Measurements from ENCODE around the gene ARSJ. TPM values are rescaled to one million over a fixed set of nuclear protein-coding genes. Genes with fewer than 3 reads are reported as not detected.
A peak's percentile ranks its signal among the peaks of the same experiment; 100 is the strongest.

Gene ARSJ
- total RNA-seq, 2 donors from 2014 or later: 15.0 to 25.0 TPM

DNA sequence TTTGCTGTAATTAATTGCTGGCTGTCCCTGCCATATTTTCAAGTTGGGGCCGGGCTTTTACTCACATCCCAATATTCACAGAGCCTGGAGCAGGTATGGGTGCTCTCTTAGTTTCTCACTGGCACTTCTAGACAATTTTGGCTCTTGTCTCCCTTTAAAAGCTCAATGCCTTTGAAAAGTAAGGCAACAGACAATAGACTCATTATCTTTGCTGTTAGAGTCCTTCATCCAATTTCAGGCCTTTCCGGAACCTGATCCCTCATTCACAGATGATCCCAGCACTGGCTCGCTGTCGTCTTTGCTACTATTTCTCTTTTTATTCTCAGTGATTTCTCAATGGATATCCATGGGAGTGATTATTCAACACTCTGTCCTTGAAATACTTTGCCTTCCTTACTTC, 6.7 kb downstream of the ARSJ start:
- no peak for DNase-seq (ENCODE audit: low spot score)
- H3K9me3 ChIP-seq: no peaks in the 10 kb centered on the region
- TF ChIP-seq, protein P1, sequence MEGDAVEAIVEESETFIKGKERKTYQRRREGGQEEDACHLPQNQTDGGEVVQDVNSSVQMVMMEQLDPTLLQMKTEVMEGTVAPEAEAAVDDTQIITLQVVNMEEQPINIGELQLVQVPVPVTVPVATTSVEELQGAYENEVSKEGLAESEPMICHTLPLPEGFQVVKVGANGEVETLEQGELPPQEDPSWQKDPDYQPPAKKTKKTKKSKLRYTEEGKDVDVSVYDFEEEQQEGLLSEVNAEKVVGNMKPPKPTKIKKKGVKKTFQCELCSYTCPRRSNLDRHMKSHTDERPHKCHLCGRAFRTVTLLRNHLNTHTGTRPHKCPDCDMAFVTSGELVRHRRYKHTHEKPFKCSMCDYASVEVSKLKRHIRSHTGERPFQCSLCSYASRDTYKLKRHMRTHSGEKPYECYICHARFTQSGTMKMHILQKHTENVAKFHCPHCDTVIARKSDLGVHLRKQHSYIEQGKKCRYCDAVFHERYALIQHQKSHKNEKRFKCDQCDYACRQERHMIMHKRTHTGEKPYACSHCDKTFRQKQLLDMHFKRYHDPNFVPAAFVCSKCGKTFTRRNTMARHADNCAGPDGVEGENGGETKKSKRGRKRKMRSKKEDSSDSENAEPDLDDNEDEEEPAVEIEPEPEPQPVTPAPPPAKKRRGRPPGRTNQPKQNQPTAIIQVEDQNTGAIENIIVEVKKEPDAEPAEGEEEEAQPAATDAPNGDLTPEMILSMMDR (IDR thresholded peaks at IDR 0.05): no peak
- no peak overlapping the region for H3K27ac ChIP-seq
- H3K36me3 ChIP-seq: no peaks in the 10 kb centered on the region
- H3K4me3 ChIP-seq: no peak overlapping the region
- ATAC-seq (ENCODE audit: insufficient number of reproducible peaks, low FRiP score, low read depth): no peak
- H3K4me1 ChIP-seq (ENCODE audit: control insufficient read depth in 1 of 2, low read depth in 2 of 2): peaks cover 18 to 31% of the 10 kb centered on the region in 2 donors
- H3K27me3 ChIP-seq (replicated peaks; ENCODE audit: insufficient read depth): no peaks in the 10 kb centered on the region

DNA sequence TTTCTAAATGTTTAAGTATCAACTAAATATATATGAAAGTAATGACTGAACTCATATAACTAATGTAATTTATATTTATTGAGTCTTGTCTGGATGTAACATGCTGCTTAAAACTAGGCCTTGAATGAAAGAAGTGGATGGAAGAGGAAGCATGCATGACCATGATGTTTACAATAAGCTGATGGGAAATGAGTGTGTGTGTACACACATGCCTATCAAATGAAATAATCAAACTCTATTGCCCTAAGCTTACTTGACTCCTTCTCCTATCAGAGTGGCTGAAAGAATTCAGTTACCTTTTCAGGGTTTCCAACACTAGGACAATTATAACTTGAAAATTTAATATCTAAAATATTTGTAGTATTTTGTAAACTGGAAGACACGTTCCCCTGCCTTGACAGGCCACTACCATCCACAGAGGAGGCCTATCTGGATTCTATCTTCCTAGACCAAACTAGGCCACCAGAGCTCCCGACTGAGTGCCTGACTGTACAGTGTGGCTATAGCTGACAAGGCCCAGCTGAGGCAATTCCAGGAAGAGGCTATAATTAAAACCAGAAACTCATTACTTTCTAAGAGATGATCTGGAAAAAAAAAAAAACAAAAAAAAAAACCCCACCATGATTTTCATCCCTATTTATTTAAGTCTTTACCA, 7.6 kb downstream of the ARSJ start:
- no peaks in the 10 kb centered on the region for H3K9me3 ChIP-seq
- DNase-seq (ENCODE audit: low spot score) (no peak), ATAC-seq (ENCODE audit: insufficient number of reproducible peaks, low FRiP score, low read depth) (no peak)
- no peaks in the 10 kb centered on the region for H3K36me3 ChIP-seq
- TF ChIP-seq, protein P1 (IDR thresholded peaks at IDR 0.05): no peak
- H3K27me3 ChIP-seq (replicated peaks; ENCODE audit: insufficient read depth): no peaks in the 10 kb centered on the region
- H3K4me1 ChIP-seq (ENCODE audit: control insufficient read depth in 1 of 2, low read depth in 2 of 2): peaks cover 20 to 35% of the 10 kb centered on the region in 2 donors
- no peak overlapping the region for H3K4me3 ChIP-seq
- H3K27ac ChIP-seq: no peak overlapping the region

DNA sequence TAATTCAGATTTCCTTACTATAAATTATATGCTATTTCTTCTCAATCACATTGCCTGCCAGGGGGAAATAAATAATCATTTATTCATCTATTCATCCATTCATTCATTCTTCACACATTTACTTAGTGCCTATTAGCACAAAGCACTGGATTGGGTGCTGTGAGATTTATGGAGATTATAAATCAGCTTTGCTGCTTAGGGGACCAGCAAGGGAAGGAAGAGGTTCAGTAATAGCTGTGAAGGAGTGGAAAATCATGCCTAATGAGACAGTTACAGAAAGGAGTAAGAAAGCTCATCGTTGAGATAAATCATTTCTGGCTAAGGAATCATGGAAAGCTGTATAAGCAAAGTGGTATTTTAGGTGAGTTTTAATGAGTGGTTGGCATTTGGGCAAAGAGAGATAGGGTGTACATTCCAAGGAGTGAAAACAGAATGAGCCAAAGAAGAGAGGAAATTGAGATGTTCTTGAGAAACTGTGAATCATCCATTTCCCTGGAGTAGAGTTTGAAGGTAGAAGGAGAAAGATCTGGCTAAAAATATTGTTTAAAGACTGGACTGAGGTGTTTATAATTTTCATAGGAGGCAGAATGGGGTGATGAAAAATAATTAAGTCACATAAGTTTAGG, 9.6 kb downstream of the ARSJ start:
- Histone ChIP-seq H3K27me3 (replicated peaks; ENCODE audit: insufficient read depth) (no peaks in the 10 kb centered on the region), H3K9me3 (no peaks in the 10 kb centered on the region), H3K4me1 (ENCODE audit: control insufficient read depth in 1 of 2, low read depth in 2 of 2) (peaks cover 20 to 29% of the 10 kb centered on the region in 2 donors), H3K36me3 (no peaks in the 10 kb centered on the region), H3K4me3 (no peak overlapping the region), H3K27ac (peak overlapping the region in 1 of 2 donors; percentile 49)
- DNase-seq (ENCODE audit: low spot score) (no peak), ATAC-seq (ENCODE audit: insufficient number of reproducible peaks, low FRiP score, low read depth) (no peak)
- TF ChIP-seq, protein P1 (IDR thresholded peaks at IDR 0.05): no peak

DNA sequence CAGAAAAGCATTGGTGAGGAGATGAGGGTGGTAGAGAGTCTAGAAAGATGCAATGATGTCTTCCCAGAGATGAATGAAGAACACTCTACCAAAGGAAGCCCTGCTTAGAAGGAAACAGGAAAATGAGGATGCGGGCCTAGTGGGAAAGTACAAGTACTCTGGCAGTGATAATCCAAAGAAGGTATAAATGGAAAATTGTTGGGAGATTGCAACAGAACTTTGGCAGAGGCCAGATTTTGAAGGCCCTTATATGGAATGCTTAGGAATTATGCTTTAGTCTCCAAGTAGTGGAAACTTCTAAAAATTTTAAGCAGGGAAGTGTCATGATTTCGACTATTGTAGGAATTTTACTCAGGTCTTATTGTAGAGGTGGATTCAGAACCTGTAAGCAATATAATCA, 11.0 kb downstream of the ARSJ start:
- peaks cover 20 to 29% of the 10 kb centered on the region in 2 donors for H3K4me1 ChIP-seq (ENCODE audit: control insufficient read depth in 1 of 2, low read depth in 2 of 2)
- TF ChIP-seq, protein P1 (IDR thresholded peaks at IDR 0.05): no peak
- no peak for DNase-seq (ENCODE audit: low spot score)
- ATAC-seq (ENCODE audit: insufficient number of reproducible peaks, low FRiP score, low read depth): peak; percentile 80
- no peaks in the 10 kb centered on the region for H3K36me3 ChIP-seq
- no peaks in the 10 kb centered on the region for H3K27me3 ChIP-seq (replicated peaks; ENCODE audit: insufficient read depth)
- peak overlapping the region in 1 of 2 donors; percentile 34 for H3K27ac ChIP-seq
- no peaks in the 10 kb centered on the region for H3K9me3 ChIP-seq
- H3K4me3 ChIP-seq: peak overlapping the region; percentile 39

DNA sequence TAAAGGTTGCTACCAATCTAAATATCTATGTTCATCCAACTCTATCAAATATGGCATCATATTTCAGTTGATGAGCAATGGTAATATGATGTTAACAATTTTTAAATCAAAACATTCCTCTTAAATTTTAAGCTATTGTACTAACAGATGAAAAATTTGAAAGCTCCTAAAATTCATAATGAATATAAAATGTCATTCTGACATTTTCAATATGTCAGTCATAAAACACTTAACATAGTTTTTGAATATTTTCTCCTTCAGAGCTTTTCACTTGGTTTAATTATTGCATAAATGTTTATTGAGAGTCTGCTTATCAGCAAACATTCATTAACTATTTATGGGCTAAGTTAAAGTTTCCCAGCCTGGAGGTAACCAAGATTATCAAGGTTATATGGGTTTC, 11.8 kb downstream of the ARSJ start:
- peaks cover 20 to 31% of the 10 kb centered on the region in 2 donors for H3K4me1 ChIP-seq (ENCODE audit: control insufficient read depth in 1 of 2, low read depth in 2 of 2)

More for the DNA sequence above, 11.8 kb downstream of the ARSJ start:
- H3K27ac ChIP-seq: peak overlapping the region in 1 of 2 donors; percentile 34
- no peak for DNase-seq (ENCODE audit: low spot score)
- H3K4me3 ChIP-seq: no peak overlapping the region
- no peaks in the 10 kb centered on the region for H3K9me3 ChIP-seq
- no peak for ATAC-seq (ENCODE audit: insufficient number of reproducible peaks, low FRiP score, low read depth)
- no peaks in the 10 kb centered on the region for H3K27me3 ChIP-seq (replicated peaks; ENCODE audit: insufficient read depth)
- TF ChIP-seq, protein P1 (IDR thresholded peaks at IDR 0.05): no peak
- H3K36me3 ChIP-seq: no peaks in the 10 kb centered on the region
